ENCODE data around the gene ALDH1L2.

ALDH1L2 gene

DNA sequence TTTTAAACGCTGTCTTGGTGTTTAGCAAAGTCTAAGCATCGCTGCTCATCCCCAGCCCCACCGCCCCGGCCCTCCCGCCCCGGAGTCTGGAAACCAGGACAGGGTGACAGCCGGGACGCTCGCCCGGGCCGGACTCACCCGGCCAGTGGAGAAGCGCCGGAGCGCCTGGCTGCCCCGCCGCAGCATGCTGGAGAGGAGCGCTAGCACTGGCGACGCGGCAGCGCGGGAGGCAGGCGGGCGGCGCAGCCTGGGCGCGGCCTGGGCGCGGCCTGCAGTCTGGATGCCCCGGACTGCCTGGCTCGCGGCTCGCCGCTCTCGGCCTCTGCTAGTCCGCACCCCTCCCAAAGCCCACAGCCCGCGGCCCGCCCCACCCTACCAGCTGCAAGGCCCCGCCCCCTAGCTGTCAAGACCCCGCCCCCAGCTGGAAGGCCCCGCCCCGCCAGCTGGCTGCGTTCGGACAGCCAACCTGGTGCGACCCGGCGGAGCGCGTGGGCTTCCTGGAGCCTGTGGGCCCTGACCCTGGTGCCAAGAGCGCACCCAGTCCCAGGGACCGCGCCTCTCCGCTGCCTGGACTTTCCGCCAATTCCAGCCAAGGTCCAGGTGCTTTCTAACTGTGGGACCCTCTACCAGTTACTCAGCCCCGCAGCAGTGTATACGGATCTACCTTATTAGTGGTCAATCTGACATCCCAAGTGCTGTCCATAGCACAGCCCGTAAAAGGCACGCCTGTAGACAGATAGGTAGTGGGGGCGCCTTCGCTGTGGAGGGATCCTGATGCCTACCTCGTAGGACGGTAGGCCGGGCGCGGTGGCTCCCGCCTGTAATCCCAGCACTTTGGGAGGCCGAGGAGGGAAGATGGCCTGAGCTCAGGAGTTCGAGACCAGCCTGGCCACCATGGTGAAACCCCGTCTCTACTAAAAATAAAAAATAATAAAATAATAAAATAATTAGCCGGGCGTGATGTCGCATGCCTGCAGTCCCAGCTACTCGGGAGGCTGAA lies at the start of gene ALDH1L2:
Gene ALDH1L2, minus strand, starts transcription at position 208 of the 1,000 bp plus-strand sequence. Its CDS starts 22 bp downstream, at position 186.
- TF ChIP-seq GATA2 (IDR thresholded peaks at IDR 0.05; ENCODE audit: low read depth, low read length) (no peak), GATA3 (IDR thresholded peaks at IDR 0.05; ENCODE audit: low read depth, low read length) (no peak)

GRCh38 chr12:105120551-105120950 lies 36.3 kb upstream of the ALDH1L2 start:
- TF ChIP-seq GATA2 (IDR thresholded peaks at IDR 0.05; ENCODE audit: low read depth, low read length) (no peak), GATA3 (IDR thresholded peaks at IDR 0.05; ENCODE audit: low read depth, low read length) (no peak)

DNA sequence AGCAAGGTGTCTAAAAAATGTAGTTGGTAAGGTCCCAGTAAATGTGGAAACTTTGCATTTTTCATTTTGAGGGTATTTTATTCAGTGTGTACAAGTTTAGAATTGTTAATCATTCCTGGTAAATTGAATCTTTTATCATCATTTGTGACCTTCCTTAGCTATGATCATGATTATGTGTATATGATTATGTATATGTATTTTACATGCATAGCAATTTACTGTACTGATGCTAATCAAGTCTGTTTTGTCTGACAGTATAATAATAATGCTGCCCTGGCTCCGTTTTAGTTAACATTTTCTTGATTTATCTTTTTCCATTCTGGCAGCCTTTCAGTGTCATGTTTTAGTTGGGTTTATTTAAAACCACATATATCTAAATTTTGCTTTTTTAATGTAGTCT lies 32.7 kb upstream of the ALDH1L2 start:
- TF ChIP-seq GATA3 (IDR thresholded peaks at IDR 0.05; ENCODE audit: low read depth, low read length) (no peak), GATA2 (IDR thresholded peaks at IDR 0.05; ENCODE audit: low read depth, low read length) (no peak)

- no peak for TF ChIP-seq GATA3 (IDR thresholded peaks at IDR 0.05; ENCODE audit: low read depth, low read length)
- TF ChIP-seq GATA2 (IDR thresholded peaks at IDR 0.05; ENCODE audit: low read depth, low read length): no peak
Observed at GRCh38 chr12:105113094-105113493, 28.8 kb upstream of the ALDH1L2 start.

GRCh38 chr12:105110851-105111250 lies 26.6 kb upstream of the ALDH1L2 start:
- TF ChIP-seq GATA3 (IDR thresholded peaks at IDR 0.05; ENCODE audit: low read depth, low read length) (no peak), GATA2 (IDR thresholded peaks at IDR 0.05; ENCODE audit: low read depth, low read length) (no peak)

GRCh38 chr12:105109465-105110212 lies 25.4 kb upstream of the ALDH1L2 start:
- TF ChIP-seq GATA3 (IDR thresholded peaks at IDR 0.05; ENCODE audit: low read depth, low read length): no peak
- TF ChIP-seq GATA2 (IDR thresholded peaks at IDR 0.05; ENCODE audit: low read depth, low read length): no peak

GRCh38 chr12:105107494-105108371 lies 23.5 kb upstream of the ALDH1L2 start, which contains the start of gene WASHC4:
TSS of gene WASHC4 (plus strand) at chr12:105107731. CDS start at chr12:105107801, 70 bp downstream.
- TF ChIP-seq GATA3 (IDR thresholded peaks at IDR 0.05; ENCODE audit: low read depth, low read length) (no peak), GATA2 (IDR thresholded peaks at IDR 0.05; ENCODE audit: low read depth, low read length) (peak; percentile 20; the same call in 1 of the 2 replicates)

GRCh38 chr12:105107171-105107493 lies 22.9 kb upstream of the ALDH1L2 start:
- no peak for TF ChIP-seq GATA3 (IDR thresholded peaks at IDR 0.05; ENCODE audit: low read depth, low read length)
- no peak for TF ChIP-seq GATA2 (IDR thresholded peaks at IDR 0.05; ENCODE audit: low read depth, low read length)

- no peak for TF ChIP-seq GATA3 (IDR thresholded peaks at IDR 0.05; ENCODE audit: low read depth, low read length)
- TF ChIP-seq GATA2 (IDR thresholded peaks at IDR 0.05; ENCODE audit: low read depth, low read length): no peak
Observed at GRCh38 chr12:105106621-105107020, 22.4 kb upstream of the ALDH1L2 start.

- TF ChIP-seq GATA3 (IDR thresholded peaks at IDR 0.05; ENCODE audit: low read depth, low read length) (no peak), GATA2 (IDR thresholded peaks at IDR 0.05; ENCODE audit: low read depth, low read length) (no peak)
Observed at GRCh38 chr12:105104762-105105161, 20.5 kb upstream of the ALDH1L2 start.

- TF ChIP-seq GATA2 (IDR thresholded peaks at IDR 0.05; ENCODE audit: low read depth, low read length) (no peak), GATA3 (IDR thresholded peaks at IDR 0.05; ENCODE audit: low read depth, low read length) (no peak)
Observed at GRCh38 chr12:105102673-105103072, 18.4 kb upstream of the ALDH1L2 start.

DNA sequence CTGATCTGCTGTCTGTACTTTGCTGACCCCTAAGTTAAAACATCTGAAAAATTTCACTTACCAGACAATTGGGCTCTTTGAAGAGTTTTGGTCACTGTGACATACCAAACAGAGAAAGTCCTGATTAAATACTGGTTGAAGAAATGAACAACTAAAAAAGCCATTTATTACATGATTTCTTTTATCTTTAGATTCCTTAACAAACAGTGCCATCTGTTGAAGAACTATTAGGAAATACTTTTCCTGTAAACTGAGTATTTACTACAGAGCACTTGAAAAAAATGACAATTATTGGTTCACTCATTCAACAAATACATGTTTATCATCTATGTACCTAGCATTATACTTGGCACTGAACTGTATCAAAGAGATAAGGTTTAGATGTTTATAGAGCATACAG lies 16.7 kb upstream of the ALDH1L2 start:
- TF ChIP-seq GATA3 (IDR thresholded peaks at IDR 0.05; ENCODE audit: low read depth, low read length) (no peak), GATA2 (IDR thresholded peaks at IDR 0.05; ENCODE audit: low read depth, low read length) (no peak)

DNA sequence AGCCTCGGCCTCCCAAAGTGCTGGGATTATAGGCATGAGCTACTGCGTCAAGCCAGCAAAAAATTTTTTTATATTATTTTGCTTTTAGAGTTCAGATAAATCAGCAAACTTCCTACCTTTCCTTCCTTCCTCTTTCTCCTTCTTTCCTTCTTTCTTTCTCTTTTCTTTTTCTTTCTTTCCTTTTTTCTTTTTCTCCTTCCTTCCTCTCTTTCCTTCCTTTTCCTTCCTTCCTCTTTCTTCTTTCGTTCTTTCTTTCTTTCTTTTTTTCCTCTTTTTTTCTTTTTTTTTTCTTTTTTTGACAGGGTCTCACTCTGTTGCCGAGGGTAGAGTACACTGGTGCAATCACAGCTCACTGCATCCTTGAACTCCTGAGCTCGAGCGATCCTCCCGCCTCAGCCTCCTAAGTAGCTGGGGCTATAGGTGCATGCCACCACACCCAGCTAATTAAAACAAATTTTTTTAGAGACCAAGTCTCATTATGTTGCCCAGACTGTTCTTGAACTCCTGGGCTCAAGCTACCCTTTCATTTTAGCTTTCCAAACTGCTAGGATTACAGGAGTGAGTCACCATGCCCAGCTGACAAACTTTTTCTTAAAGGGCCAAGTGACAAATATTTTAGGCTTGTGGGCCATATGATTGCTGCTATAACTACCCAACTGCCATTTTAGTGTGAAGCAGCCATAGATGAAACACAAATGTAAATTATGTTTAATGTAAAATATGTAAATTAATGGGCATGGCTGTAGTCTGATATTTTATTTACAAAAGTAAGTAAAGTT lies 16.1 kb upstream of the ALDH1L2 start:
- TF ChIP-seq GATA3 (IDR thresholded peaks at IDR 0.05; ENCODE audit: low read depth, low read length): no peak
- no peak for TF ChIP-seq GATA2 (IDR thresholded peaks at IDR 0.05; ENCODE audit: low read depth, low read length)

Data from SH-SY5Y (cell line).